ENCODE results near the gene EGLN3.
"Not testable (repeated sequence)": the region's sequence is repeated elsewhere in the genome, so short reads cannot be mapped to it uniquely, and the experiment has no call there.

The EGLN3 gene

GRCh38 chr14:33940561-33941011 lies 10.3 kb downstream of the EGLN3 start:
- H3K27ac ChIP-seq: no peak overlapping the region
- no peak for DNase-seq (ENCODE audit: low read depth, low spot score)

DNA sequence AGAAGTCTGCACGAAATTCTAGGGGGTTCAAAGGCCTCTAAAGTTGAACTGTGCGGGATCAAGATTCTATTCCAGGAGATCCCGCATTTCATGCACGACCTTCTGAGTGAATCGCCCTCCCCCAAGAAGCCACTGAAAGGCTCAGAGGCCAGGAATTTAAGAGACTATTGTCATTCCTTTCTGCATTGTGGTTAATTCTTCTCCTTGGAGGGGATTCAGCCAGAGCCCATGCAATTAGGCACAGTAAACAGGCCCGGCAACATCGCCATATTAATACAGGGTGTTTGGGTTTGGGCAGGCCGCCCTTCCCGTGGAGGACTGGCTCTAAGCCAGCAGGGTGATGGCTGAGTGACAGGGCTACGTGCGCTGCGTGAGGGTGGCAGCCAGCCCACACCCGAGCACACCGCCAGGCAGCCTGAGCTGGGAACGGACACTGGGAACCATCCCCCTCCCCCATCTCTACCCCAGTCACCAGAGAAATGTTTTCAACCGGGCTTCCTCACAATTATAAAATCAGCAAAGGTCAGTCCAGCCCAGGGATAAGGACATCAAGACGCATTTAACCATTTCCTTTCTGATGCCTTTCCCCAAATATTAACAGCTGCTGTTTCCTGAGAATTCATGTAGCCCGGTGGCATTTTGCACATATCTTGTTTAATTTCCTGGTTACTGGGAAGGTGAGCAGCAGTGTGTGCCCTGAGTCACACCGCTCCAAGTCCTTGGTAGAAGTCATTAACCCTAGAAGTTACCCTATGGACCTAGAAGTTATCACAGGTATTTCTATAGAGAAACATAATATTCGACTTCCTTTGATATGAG lies 12.5 kb downstream of the EGLN3 start:
- peak overlapping the region; percentile 29 for H3K27ac ChIP-seq
- DNase-seq (ENCODE audit: low read depth, low spot score): peak; percentile 12

GRCh38 chr14:33936391-33936790 lies 14.5 kb downstream of the EGLN3 start:
- H3K27ac ChIP-seq: no peak overlapping the region
- DNase-seq (ENCODE audit: low read depth, low spot score): no peak

- DNase-seq (ENCODE audit: low read depth, low spot score): no peak
- no peak overlapping the region for H3K27ac ChIP-seq
Observed at GRCh38 chr14:33934938-33935337, 15.9 kb downstream of the EGLN3 start.

DNA sequence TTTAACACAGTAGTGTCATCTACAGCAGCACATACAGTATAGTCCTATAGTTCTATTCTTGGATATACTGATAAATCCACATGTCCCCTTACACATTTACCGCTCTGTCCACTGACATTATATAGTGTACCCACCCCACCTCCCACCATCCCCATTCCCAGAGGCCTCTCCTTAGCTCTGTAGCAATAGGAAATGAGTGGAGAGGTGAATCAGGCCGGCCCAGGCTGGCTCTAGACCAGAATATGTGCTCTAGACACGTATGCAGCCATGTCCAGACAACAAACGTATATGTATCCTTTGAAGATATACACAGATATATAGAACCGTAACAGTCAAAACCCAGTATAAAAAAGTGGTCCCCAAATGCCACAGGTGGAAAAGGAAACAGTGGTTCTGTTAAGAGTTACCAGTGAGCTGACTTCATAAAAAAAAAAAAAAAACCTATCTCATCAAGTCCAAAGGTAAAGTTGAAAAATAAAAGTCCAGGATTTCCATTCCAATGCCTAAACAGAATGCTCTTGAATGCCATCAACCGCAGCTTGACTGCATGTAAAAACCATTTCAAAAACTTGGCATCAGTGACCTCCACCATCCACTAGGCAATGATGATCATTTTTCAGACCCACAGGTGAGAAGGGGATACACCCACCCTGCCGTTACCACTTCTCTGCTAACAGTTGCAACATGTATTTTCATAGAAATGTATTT lies 16.7 kb downstream of the EGLN3 start:
- H3K27ac ChIP-seq: no peak overlapping the region
- no peak for DNase-seq (ENCODE audit: low read depth, low spot score)

DNA sequence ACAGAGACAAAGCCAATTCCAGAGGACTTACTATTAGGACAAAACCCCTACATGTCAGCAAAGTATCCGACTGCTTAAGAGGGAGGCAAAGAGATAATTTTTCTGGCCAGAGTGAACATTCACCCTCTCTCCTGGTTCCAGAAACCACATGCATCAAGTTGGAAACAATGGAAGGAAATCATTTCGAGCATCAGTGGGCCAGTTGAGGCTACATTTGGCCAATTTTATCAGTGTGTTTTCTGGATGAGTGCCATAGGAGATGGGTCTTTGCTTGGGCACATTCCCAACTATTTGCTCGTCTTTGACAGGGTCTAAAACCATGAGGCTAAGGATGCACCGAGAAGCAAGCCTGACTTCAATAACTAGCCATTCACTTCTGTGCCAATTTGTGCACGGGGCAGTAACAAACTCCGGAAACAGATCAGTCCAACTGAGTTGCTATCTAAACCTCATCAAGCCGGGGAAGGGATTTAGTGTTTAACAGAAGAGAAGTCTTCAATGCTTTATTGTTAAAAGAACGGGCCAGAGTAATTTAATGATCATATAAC lies 17.4 kb downstream of the EGLN3 start:
- no peak overlapping the region for H3K27ac ChIP-seq
- no peak for DNase-seq (ENCODE audit: low read depth, low spot score)

DNA sequence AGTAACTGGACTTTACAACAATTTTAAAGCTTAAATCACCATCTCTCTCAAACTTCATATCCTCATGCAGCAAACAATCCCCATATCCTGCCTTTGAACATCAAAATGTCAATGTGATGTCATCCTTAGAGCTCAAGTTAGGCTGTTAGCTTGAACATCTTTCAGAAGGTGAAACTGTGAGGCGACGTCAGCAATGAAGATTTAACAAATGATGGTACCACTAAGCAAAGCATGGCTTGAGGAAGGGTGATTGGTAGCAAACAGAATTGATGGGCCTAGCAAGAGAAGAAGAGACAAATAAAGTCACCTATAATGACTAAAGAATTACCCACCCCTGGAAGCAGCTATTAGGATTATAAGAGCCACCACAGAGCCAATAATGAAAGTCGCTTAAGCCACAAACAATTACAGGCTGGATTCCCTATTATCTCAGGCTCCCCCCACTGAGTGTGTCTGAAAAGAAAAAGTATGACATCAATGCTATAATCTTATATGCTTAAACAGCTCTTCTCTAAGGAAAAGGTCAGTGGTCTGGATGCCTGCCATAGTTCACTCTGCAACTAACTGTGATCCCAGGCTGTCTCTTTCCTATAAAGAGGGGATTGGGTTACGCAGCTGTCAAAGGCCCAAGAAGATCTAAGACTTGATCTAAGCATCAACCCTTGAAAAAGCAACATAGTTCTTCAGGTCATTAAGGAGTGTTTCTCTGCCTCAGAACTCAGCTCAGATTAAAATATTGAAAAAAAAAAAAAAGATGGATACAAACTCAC lies 18.1 kb downstream of the EGLN3 start:
- DNase-seq (ENCODE audit: low read depth, low spot score): no peak
- no peak overlapping the region for H3K27ac ChIP-seq

- no peak overlapping the region for H3K27ac ChIP-seq
- no peak for DNase-seq (ENCODE audit: low read depth, low spot score)
Observed at GRCh38 chr14:33932033-33932432, 18.8 kb downstream of the EGLN3 start.

- DNase-seq (ENCODE audit: low read depth, low spot score): peak; percentile 39
- no peak overlapping the region for H3K27ac ChIP-seq
Observed at GRCh38 chr14:33931461-33931860, 19.4 kb downstream of the EGLN3 start.

DNA sequence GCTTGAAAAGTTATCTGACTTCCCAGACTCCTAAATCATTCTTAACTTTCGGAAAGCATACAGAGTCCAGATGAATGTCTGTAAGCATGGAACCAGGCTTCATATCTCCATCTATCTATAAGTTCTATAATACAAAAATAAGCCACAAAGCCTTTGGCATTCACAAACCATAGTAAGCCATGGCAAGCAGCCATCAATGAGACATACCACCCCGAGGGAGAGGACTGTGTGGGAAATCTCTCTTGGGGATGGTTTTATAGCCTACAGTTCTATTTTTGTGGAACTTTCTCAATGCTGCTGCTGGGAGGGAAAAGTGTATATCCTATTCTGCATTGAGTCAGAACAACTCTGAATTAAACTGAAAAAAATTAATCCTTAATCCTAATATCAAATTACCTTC lies 20.4 kb downstream of the EGLN3 start:
- H3K27ac ChIP-seq: no peak overlapping the region
- DNase-seq (ENCODE audit: low read depth, low spot score): no peak

DNA sequence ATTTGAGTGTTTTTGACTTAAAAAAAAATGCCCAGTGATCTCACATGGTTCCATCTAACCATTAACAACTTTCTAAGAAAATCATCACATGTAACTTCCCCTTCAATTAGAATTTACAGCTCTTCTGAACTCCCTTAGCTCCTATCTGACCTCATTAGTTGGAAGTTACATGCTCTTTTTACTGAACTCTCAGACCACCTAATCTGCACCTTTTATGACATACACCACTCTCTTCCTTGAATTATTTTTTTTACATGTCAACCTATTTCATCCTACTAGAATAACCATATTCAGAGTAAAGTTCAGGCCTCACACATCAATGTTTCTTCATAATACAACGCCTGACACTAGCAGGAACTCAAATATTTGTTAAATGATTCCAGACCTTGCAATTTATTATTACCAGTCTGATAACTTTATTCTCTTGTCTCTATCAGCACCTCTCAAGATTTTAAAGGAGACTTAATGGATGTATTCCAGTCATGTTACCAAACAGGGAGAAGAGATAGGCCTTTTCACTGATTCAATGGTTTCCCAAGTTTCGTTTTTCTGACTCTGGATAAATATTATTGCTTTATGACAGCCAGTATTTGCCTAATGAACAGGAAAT lies 21.0 kb downstream of the EGLN3 start:
- DNase-seq (ENCODE audit: low read depth, low spot score): no peak
- H3K27ac ChIP-seq: no peak overlapping the region

DNA sequence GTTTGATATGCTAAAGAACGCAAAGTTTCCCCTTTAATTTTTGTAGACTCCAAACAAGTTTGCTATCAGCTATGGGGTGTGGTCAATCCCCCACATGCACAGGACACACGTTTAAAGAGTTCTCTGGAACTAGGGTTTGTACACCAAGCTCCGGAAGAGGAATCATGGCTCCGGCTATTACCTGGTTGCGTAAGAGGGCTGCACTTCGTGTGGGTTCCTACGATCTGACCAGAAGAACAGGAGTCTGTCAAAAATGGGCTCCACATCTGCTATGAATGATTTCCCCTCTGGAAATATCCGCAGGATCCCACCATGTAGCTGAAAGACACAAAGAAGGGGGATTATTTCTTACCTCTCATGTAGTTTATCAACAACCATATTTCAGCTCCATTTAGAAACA lies 22.0 kb downstream of the EGLN3 start:
- no peak overlapping the region for H3K27ac ChIP-seq
- DNase-seq (ENCODE audit: low read depth, low spot score): no peak

- H3K27ac ChIP-seq: no peak overlapping the region
- DNase-seq (ENCODE audit: low read depth, low spot score): no peak
Observed at GRCh38 chr14:33927944-33928343, 22.9 kb downstream of the EGLN3 start.

- H3K27ac ChIP-seq; DNase-seq (ENCODE audit: low read depth, low spot score): not testable (repeated sequence)
Observed at GRCh38 chr14:33926967-33927366, 23.9 kb downstream of the EGLN3 start.

GRCh38 chr14:33925946-33926345 lies 24.9 kb downstream of the EGLN3 start:
- H3K27ac ChIP-seq: no peak overlapping the region
- DNase-seq (ENCODE audit: low read depth, low spot score): no peak

- no peak for DNase-seq (ENCODE audit: low read depth, low spot score)
- no peak overlapping the region for H3K27ac ChIP-seq
Observed at GRCh38 chr14:33925235-33925634, 25.6 kb downstream of the EGLN3 start.

GRCh38 chr14:33924566-33925100 lies 26.2 kb downstream of the EGLN3 start:
- H3K27ac ChIP-seq: no peak overlapping the region
- DNase-seq (ENCODE audit: low read depth, low spot score): no peak

DNA sequence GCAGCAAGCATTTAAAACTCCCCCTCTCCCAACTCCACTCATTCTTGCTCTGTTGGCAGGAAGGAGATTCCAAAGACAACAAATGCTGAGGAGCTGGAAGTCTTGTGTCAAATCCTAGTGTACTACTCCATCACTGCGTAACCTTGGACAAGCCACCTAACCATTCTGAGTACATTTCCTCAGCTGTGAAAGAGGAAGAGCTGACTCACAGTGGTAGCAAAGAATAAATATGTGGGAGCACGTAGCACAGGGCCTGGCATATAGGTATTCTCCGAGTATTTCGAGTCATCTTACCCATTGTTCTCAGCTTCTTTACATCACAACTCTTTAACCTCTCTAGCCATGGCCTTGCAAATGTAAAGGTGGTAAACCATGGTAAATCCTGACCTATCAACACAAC lies 28.7 kb downstream of the EGLN3 start:
- peak; percentile 29 for DNase-seq (ENCODE audit: low read depth, low spot score)
- no peak overlapping the region for H3K27ac ChIP-seq

GRCh38 chr14:33918256-33918655 lies 32.6 kb downstream of the EGLN3 start:
- DNase-seq (ENCODE audit: low read depth, low spot score): no peak
- no peak overlapping the region for H3K27ac ChIP-seq

- no peak overlapping the region for H3K27ac ChIP-seq
- no peak for DNase-seq (ENCODE audit: low read depth, low spot score)
Observed at GRCh38 chr14:33917661-33918060, 33.2 kb downstream of the EGLN3 start.
